ENCODE results near the gene PTTG2.
"Not testable (repeated sequence)": the region's sequence is repeated elsewhere in the genome, so short reads cannot be mapped to it uniquely, and the experiment has no call there.

PTTG2 gene

DNA sequence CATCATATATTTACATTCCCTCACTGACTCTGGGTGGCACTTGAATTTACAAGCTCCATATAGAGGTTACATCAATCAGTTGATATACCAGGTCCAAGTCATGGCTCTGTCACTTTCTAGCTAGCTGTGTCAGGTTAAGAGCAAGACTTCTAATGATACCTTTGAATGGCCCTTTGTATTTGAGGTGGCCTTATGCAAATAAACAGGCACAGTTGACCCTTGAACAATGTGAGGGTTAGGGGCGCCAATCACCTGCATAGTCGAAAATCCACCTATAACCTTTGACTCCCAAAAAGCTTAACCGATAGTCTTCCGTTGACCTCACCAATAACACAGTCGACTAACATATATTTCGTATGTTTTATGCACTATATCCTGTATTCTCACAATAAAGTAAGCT, 1.3 kb upstream of the PTTG2 start:
- no peak for DNase-seq

GRCh38 chr4:37960679-37961450, 667 bp downstream of the PTTG2 start:
- no peak for DNase-seq

DNA sequence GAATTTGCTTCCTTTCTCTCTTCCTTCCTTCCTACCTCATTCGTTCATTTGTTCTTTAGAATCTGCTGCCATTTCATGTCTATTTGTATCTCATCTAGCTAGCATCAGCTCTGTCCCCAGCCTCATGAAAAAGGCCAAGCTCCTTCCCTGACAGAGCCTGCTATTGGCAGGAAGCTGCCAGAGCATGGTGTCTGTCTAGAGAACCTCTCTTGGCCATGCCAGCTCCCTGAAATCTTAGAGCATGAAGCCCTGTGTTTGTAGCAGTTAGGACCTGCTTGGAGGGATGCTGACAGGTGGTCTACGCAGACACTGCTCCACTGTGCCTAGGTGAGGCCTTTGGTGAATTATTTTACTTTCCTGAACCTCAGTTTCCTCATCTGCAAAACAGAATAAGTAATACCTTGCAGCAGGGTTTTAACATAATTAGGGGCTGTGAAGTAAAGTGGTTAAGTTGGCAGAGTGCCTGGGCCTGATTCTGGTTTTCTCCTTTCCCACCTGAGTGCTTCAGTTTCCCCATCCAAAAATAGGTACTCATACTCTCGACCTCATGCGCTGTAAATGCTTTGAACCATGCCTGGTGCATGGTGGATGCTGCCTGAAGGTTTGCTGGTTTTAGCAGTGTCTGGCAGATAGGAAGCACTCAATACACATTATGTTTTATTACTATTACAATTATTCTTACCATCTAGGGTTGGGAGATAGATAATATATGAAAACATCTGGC, 4.7 kb downstream of the PTTG2 start:
- no peak for DNase-seq

DNA sequence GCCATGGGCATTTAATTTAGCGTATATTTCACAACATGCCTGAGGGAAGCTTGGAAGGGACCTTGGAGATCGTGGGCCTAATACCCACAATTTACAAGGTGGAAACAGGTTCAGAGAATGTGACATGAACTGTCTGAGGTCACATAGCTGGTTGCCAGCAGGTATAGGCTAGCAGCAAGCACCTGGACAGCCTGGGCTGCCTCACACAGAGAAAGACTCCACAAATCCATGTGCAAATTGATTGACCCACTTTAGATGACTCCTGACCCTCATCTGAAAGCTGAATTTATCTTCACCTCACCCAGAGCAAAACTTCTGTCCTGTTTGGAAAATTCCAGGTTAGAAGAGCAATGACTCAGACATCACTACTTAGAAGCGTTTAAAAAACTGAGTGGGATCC, 5.8 kb downstream of the PTTG2 start:
- DNase-seq: no peak

DNA sequence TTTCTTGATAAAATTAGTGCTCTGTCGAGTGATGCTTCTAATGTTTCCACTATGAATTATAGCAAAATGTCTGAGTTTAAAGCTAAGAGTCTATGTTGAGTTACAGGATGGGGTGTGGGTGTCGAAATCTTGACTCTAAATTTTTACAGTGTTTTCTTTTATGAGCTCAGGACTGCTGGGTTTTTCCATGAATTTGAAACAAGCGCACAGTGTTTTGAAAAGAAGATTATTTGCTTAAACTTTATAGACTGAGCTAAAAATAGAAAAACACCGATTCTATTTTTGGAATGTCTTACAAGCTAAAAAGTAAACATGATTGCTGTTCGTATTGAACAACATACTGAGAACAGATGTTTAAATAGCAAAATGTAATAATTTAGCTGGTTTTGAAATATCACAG, 7.5 kb downstream of the PTTG2 start:
- no peak for DNase-seq

GRCh38 chr4:37968747-37969146, 8.5 kb downstream of the PTTG2 start:
- DNase-seq: no peak

GRCh38 chr4:37970702-37971101, 10.5 kb downstream of the PTTG2 start:
- DNase-seq: peak; percentile 69 to 70

GRCh38 chr4:37971202-37971601, 11.0 kb downstream of the PTTG2 start:
- no peak for DNase-seq

DNA sequence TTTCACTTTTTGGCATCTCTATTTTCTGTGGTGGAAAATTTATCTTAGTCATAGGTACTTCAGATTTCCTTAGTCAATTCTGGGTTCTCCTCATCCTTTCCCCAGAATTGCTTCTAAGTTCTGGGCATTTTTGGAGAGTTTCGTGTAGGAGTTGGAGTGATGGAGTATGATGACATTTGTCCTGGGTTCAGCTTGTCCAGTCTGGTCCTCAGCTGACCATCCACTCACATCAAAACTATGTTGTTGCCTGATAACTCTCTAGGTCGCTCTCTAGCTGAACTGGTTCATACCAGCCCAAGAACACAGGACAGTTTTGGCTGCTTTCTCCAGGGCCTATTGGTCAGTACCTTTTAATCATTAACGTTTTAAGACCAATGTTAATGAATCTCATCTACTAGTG, 13.2 kb downstream of the PTTG2 start:
- no peak for DNase-seq

- DNase-seq: not testable (repeated sequence)
Measured at GRCh38 chr4:37975321-37975822, 15.2 kb downstream of the PTTG2 start.

GRCh38 chr4:37976507-37976906, 16.3 kb downstream of the PTTG2 start:
- no peak for DNase-seq

DNA sequence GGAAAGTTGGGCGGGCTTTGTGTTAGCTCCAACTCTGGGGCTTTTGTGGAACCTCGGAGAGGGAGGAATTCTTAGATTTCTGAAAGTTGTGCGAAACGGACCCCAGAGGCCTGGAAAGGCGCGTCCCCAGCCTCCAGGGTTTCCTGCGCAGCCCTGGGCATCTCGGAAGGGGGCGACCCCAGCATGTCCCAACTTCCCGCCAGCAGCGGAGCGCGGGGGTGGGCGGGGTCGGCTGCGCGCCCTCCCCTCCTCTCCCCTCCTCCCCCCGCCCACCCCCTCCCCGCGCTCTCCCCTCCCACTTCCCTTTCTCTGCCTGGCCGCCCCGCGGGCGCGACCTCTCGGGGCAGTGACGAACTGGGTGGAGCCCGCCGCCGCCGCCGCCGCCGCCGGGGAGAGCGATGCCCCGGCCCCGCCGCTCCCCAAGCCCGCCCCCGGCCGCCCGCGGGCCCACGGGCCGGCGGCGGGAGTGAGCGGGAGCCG, 16.8 kb downstream of the PTTG2 start:
- peak; percentile 73 to 82 for DNase-seq

- DNase-seq: peak; percentile 67 to 73
Measured at GRCh38 chr4:37977471-37978247, 17.5 kb downstream of the PTTG2 start.

- DNase-seq: peak in 1 of 2 donors; percentile 50
Measured at GRCh38 chr4:37978248-37978924, 18.2 kb downstream of the PTTG2 start.

GRCh38 chr4:37980246-37980645, 20.0 kb downstream of the PTTG2 start:
- no peak for DNase-seq

DNA sequence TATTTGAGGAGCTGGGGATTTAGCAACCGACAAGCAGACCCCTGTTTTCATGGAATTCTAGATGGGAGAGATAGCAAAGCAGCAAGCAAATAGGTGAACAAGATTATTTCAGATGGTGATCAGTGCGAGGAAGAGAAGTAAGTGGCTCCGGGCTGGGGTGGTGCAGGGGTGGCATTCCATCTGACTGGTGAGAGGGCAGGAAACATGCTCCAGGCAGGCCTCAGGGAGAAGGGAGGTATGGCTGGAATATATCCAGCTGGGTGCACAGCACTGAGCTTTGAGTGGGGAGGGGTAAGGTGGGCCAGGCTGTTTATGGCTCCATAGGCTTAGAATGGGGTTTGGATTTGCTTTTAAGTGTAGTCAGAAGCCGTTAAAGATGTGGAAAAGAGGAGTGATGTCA, 21.2 kb downstream of the PTTG2 start:
- DNase-seq: no peak

- no peak for DNase-seq
Measured at GRCh38 chr4:37981844-37982720, 21.9 kb downstream of the PTTG2 start.

GRCh38 chr4:37982736-37983135, 22.5 kb downstream of the PTTG2 start:
- no peak for DNase-seq

GRCh38 chr4:37983951-37984350, 23.8 kb downstream of the PTTG2 start:
- no peak for DNase-seq

DNA sequence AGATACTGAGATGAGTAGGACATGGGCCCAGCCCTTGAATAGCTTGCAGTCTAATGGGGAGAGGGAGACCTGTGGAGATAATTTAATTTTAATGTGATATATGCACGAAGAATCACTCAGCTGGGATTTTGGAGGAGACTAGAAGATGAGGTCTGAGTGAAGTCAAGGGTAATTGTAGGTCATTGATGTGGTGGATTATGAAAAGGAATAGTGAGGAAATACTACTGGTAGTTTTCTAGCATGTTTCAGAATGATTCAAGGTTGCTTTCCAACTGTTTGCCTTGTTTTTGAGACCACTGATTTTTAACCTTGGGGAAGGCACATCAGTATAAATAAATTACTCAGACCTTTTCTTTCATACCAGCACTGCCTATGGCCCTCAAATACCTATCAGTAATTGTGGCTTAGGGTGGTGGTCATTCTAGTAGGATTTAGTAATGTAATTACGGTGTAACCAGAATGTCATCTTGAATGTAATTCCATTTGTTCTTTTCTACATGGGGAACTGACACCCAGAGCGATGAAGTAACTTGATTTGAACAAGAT, 25.6 kb downstream of the PTTG2 start:
- no peak for DNase-seq

DNA sequence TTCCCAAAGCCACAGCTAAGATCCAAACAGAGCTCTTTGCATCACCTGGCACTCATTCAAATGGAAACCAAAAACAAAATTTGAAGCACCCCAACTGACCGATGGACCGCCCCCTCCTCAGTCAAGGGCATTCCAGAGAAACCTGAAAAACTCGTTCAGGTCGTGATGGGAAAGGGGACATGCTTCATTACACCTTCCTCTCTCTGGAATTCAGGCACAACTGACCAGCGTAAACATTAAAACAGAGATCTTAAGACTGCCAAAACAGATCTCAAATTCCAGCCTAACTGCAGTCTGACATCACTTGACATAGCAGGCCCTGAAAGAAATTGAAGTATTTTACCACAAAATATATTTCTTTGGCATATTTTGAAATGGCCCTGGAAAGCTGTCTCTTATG, 28.5 kb downstream of the PTTG2 start:
- no peak for DNase-seq

Data from stimulated activated CD4-positive, alpha-beta T cell treated with anti-CD3 and anti-CD28 coated beads, Interleukin-2, amount 100 ng/mL, for 24 hours (primary cell).